Measurements from ENCODE around the gene AHSA1.

AHSA1 gene

DNA sequence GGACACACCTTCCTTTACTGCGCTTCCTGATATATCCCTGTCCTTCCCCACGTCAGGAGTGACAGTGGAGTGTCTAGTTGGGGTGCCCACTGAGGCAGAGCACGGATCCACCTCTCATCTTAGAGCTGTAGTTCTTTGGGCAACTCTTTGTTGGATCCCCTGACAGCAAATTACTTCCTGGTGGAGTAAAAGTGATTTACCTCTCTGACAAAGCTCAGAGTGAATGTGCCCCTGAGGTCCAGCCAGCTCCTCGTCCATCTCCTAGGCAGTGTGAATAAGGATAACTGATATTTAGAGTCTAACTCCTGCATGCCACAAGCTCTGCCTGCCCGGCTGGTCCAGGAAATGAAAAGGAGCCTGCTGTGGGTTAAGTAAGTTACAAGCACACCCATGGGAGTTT, 16.0 kb downstream of the AHSA1 start:
- DNase-seq (ENCODE audit: low read depth in 2 of 2), result no peak

- no peak for DNase-seq (ENCODE audit: low read depth in 2 of 2)
Observed at GRCh38 chr14:77474479-77475177, 16.7 kb downstream of the AHSA1 start.

DNA sequence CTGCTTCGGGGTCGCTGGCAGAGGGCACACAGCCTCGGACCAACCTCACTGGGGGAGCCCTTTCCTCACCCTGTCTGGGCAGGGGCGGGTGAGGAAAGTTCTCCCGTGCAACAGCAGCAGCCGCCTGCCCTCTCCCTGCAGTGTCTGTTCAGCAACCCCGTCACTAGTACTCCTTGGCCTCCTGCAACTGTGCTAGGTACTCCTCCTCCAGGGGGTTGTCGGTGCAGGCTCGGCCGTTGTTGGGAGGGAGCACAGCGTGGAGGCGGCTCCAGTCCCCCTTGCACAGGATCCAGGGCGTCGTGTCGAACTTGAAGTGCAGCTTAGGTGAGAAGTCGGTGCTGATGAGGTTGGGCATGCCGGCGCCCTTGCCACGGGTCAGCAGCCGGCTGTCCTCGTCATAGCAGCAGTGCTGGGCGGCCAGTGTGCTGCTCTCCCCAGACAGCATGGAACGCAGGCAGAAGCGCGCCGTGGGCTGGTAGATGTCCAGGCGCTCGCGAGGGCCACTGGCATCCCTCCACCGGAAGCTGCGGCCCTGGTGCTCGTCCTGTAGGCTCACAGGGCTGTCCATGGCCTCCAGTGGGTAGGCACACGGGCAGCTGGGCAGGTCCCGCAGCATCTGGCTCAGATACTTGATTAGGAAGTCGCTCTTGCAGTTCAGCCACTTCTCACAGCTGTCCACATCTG, 17.7 kb downstream of the AHSA1 start:
- DNase-seq (ENCODE audit: low read depth in 2 of 2), result no peak

DNA sequence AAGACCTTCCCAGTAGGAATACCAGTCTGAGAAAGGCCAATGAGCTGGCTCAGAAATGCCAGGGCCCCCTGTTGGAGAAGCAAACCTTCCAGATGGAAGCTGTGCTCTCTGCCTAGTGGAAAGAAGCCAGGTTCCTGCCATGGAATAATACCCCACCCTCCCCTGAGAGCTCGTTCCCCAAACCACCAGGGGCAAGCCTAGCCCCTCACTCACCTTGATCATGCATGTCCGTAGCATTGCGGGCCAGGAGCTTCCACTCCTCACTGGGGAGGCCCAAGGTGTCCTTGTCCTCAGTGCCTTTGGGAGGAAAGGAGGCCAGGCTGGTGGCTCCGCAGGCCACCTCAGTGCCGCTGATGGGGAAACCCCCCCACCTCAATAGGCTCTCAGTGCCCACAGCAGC, 20.1 kb downstream of the AHSA1 start:
- DNase-seq (ENCODE audit: low read depth in 2 of 2), result no peak

GRCh38 chr14:77478796-77479195, 20.9 kb downstream of the AHSA1 start:
- no peak for DNase-seq (ENCODE audit: low read depth in 2 of 2)

DNA sequence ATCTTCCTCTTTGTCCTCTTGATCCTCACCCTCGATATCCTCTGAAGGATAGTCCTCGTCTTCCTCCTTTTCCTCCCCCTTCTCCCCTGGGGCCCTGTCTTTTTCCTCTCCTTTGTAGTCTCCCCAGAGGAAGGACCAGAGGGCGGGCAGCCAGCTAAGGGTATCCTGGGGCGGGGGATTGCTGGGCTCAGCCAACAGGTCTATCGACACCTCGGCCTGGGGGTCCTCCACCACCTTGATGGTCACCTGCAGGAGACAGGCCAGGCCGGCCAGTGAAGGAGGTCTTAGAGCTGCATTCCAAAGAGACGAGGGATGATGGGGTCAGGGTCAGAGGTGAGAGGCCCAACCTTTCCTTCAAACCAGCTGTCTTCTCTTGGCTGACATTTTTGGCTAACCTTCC, 24.5 kb downstream of the AHSA1 start:
- DNase-seq (ENCODE audit: low read depth in 2 of 2), result no peak

DNA sequence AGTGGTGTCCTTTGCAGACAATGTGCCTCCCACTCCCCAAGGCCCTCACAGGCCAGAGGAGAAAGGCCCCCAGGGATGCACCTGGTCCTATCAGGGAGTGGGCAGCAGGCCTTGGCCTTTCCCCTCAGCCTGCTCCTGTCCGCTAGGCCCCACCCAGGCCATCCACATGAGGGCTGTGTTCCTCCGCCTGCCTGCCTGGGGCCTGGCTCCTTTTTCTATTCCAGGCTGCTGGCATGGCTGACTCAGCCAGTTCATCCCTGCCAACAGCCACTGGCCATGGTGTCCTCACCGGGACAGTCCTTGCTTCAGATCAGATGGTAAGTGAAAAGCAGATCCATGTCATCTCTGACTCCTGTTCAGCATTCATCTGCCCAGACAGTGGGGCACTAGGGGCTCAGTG, 27.4 kb downstream of the AHSA1 start:
- DNase-seq (ENCODE audit: low read depth in 2 of 2), result no peak

DNA sequence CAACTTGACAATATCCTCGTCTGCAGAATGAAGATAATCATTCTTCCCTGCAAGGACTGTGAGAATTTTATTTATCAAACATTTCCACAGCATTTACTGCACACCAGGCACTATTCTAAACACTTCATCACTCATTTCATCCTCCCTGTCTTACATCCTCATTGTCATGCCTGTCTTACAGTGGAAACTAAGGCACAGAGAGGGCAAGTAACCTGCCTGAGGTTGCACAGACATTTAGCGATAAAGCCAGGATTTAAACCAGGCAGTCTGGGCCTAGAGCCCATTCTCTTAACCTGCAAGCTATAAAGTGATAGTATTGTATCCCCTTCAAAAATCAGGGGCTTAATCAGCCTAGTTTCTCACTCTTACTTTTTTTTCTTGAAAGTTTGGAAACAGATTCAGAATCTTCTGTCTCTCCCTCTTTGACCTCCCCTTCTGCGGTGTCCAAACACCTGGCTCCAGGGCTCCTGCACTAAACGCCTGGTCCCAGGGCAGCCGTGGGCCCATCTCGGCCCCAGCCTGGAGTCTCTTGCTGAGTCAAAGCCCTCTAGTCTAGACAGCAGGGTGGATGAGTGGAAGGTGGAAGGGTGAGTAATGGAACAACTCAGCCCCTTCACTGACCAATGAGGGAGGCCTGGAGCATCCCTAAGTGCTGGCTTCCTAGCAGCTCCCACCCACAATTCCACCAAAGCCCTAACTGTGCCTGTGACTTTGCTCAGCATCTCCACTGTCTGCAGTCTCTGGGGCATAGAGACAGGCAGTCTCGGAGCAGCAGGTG, 28.2 kb downstream of the AHSA1 start:
- no peak for DNase-seq (ENCODE audit: low read depth in 2 of 2)

- DNase-seq (ENCODE audit: low read depth in 2 of 2), result no peak
Observed at GRCh38 chr14:77488558-77488957, 30.7 kb downstream of the AHSA1 start.

DNA sequence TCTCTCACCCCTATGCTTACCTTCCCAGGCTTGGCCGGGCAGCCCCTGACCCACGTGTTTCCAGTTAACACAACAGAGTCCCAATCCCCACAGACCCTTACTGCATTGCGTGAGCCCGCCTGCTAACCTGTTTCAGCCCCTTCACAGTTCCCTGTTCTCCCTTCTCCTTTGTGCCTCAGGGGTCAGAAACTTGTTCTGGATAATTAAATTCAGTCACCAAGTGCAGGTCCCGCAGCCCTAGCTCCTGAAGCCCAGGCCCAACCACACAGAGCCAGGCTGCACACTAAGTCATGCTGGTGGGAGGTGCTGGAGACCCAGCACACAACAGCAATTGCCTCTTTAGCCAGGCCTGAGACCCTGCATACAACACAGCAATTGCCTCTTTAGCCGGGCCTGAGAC, 31.1 kb downstream of the AHSA1 start:
- DNase-seq (ENCODE audit: low read depth in 2 of 2), result no peak

DNA sequence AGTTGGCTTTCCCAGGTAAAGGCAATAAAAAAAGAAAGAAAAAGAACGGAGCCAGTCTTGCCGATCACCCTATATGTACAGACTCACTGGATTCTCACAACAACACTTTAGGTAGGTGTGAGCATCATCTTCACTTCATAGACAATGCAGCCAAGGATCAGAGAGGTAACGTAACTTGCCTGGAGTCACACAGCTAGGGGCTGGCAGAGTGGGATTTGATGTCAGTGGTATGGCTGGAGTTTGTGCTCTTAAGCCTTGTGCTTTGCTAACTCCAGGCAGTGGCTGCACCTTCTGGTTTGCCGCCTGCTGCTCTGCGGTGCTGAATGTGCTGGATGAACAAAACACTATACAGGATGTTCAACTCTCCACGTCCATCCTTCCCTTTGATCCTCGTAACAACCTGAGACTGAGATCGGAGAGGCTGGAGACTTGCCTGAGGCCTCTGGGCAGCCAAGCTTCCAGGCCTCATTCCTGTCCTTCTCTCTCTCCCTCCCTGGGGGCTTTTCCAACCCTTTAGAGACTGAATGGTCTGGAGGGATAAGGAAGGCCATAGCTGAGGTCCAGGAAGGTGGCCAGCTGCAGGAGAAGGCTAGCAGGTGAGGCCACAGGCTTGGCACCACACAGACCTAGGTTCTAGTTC, 32.6 kb downstream of the AHSA1 start:
- DNase-seq (ENCODE audit: low read depth in 2 of 2), result no peak

DNA sequence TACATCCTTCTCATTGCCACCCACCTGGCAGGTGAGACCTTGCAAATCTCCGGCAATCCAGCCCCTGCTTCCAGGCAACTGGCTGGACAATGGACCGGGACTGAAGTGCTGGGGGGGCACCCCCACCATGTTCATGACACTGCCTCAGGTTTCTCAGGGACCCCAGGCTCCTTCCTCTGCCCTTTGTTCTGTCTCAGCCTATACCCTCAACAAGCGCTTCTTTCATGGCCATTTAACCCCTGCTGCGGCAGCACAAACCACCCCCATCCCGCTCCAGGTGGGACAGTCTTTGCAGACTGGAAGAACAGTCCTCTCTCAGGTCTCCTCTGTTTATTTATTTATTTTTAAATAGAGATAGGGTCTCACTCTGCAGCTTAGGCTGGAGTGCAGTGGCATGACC, 33.2 kb downstream of the AHSA1 start:
- no peak for DNase-seq (ENCODE audit: low read depth in 2 of 2)

DNA sequence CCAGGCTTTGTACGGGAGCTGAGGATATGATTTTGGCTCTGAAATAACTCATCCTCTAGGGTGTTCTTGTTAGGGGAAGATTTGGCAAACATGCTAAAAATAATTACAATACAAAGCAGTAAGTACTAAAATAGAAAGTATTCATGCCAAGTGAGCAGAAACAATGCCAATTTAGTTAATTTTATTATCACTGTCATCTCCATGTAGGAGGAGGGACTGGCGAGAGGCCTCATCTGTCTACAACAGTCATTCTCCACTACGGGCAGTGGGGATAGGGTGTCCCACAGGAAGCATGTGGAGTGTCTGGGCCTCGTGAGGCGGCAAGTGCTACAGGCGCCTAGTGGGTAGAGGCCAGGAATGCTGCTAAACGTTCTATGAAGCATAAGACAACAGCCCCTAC, 37.4 kb downstream of the AHSA1 start:
- DNase-seq (ENCODE audit: low read depth in 2 of 2), result no peak

DNA sequence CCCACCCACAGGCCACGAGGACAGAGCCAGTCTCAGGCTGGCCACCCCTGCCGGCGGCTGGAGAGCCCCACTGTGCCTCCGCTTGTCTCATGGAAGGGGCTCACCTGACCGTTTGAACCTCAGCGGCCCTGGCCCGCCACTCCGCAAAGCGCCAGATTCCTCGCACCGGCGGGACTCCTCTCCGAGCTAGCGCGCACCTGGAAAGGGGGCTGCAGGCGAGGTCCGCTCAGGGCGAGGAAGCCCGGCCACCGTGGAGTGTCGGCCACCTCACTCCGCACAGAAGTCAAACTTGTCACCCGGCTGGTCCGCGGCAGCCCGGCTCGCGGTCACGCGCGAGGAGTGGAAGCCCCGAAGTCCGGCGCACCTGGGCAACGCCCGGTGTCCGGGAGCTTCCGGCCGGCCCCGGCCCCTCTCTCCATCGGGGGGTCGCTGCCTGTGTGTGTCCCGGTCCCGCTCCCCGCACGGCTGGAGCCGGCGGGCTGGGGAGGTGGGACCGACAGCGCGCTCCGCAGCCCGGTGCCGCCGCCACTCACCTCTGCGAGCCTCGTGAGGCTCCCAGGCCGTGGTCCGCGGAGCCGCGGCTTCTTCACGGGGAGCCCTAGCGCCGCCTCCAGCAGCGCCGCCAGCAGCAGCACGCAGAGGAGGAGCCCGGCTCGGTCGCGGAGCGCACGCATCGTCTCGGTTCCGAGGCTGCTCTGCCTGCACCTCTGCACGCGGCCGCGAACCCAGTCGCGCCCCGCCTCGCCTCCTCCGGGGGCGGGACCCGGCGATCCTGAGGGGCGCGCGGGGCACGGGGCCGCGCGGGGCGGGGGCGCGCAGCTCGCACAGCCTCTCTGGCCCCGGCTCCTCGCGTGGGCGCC, 40.5 kb downstream of the AHSA1 start, which contains the start of gene ISM2:
Gene ISM2, minus strand, starts transcription at position 697 of the 860 bp plus-strand sequence. Its CDS starts 23 bp downstream, at position 674.
- DNase-seq (ENCODE audit: low read depth in 2 of 2), result peak; percentile 7 to 37

GRCh38 chr14:77498984-77499527, 41.2 kb downstream of the AHSA1 start:
- no peak for DNase-seq (ENCODE audit: low read depth in 2 of 2)

DNA sequence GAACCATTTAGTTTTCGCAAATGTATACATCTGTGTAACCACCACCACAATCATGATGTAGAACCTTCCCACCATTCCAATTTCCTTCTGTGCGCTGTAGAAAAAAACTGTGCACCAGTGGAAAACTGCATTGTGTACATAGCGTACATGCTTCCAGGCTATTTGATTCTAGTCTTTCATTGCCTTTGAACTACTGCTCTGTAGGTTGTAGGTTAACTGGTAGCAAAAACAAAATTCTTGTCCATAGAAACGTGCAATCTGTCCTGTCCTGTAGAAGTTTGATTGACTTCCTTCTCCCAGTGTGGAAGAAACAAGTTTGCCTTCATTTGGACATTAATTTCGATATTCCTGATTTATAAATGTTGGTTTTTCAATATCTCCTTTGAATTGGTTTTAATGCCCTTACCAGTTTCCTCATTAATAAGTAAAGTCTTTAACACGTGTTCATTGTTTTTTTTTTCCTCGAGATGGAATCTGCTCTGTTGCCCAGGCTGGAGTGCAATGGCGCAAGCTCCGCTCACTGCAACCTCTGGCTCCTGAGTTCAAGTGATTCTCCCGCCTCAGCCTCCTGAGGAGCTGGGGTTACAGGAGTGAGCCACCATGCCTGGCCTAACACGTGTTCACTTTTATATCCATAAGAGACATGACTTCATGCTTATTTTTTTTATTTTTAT, 44.4 kb downstream of the AHSA1 start:
- DNase-seq (ENCODE audit: low read depth in 2 of 2), result no peak

DNA sequence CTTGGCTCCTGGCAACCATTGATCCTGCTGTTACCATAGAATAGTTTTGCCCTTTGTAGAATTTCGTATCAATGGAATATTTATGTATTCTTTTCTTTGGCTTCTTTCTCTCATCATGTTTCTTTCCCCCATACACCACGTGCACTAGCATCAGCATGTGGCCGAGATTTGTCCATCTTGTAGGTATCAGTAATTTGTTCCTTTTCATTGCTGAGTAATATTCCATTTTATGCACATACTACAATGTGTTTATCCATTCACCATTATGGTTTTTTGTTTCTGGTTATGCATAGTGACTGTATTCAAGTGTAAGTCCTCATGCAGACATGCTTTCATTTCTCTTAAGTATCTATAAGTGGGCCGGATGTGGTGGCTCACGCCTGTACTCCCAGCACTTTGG, 45.2 kb downstream of the AHSA1 start:
- no peak for DNase-seq (ENCODE audit: low read depth in 2 of 2)

GRCh38 chr14:77505031-77505430, 47.1 kb downstream of the AHSA1 start:
- DNase-seq (ENCODE audit: low read depth in 2 of 2), result no peak

GRCh38 chr14:77507762-77508161, 49.9 kb downstream of the AHSA1 start:
- DNase-seq (ENCODE audit: low read depth in 2 of 2), result no peak

- DNase-seq (ENCODE audit: low read depth in 2 of 2), result no peak
Observed at GRCh38 chr14:77508249-77508648, 50.4 kb downstream of the AHSA1 start.

Data from activated CD4-positive, alpha-beta T cell treated with anti-CD3 and anti-CD28 coated beads for 24 hours (primary cell).